GM12878 (cell line): ENCODE data around the gene CCDC27. TPM values are rescaled to one million over a fixed set of nuclear protein-coding genes. Genes with fewer than 3 reads are reported as not detected.

ENCODE experiments used
- ATAC-seq: fragments of 200-7000 bp; cut with Tn5 transposase; 3 replicates; pipeline ENCODE4 v1.9.1; 2020; ENCODE audit warnings: mild to moderate bottlenecking, moderate library complexity
- BruUV-seq: library from RNA; stranded (reverse); fragments of 400-500 nt; replicated peaks from 2 replicates; lab custom pipeline; 2021; lab: Mats Ljungman, UMichigan
- CTCF ChIA-PET: fragments of 300-600 bp; sonication (Branson Sonifier 250); formaldehyde crosslinking; extraction: SDS; loops from one replicate; lab custom pipeline; 2021; ENCODE audit warnings: inconsistent platforms; lab: Yijun Ruan, JAX
- POLR2A ChIA-PET: fragments of 350-600 bp; formaldehyde crosslinking; extraction: SDS; loops from one replicate; lab custom pipeline; 2021; ENCODE audit warnings: inconsistent platforms; lab: Charles Lee
- RAD21 ChIA-PET: fragments of 300-600 bp; sonication (Branson Sonifier 250); formaldehyde crosslinking; loops from one replicate; lab custom pipeline; 2023; ENCODE audit warnings: antibody characterized with exemption; ENCODE audit not compliant: unreplicated experiment; lab: Charles Lee
- SMC1A ChIA-PET: fragments of 300-600 bp; sonication (Branson Sonifier 250); formaldehyde crosslinking; loops from one replicate; lab custom pipeline; 2023; ENCODE audit not compliant: unreplicated experiment, uncharacterized antibody; lab: Charles Lee
- DNase-seq: peaks from one replicate; pipeline ENCODE4 v3.0.0-alpha.2; 2011; ENCODE audit warnings: low read depth, low spot score
- FAIRE-seq: peaks from 3 replicates; lab custom pipeline; 2011; peaks lifted over from hg19 to GRCh38; lab: Jason Lieb, UNC
- H2AFZ ChIP-seq: 2 replicates; pipeline ENCODE4 v1.6.0; 2011; ENCODE audit warnings: low read depth, low read length, control low read depth; ENCODE audit not compliant: control insufficient read depth
- H3K27ac ChIP-seq: 2 replicates; pipeline ENCODE4 v1.5.1; 2011; ENCODE audit warnings: control low read depth; ENCODE audit not compliant: control insufficient read depth, insufficient read depth
- H3K27me3 ChIP-seq, 2 experiments: replicated peaks in 1 of 2; 2 replicates each; pipeline versions ENCODE4 v1.6.0 to v1.6.1; 2011; ENCODE audit warnings: low read length in 1 of 2; ENCODE audit not compliant: control insufficient read depth in 2 of 2, insufficient read depth in 2 of 2
- H3K36me3 ChIP-seq, 2 experiments: 2 replicates each; pipeline ENCODE4 v1.5.1; 2011; ENCODE audit warnings: low read length in 1 of 2; ENCODE audit not compliant: control insufficient read depth in 2 of 2, insufficient read depth in 2 of 2
- H3K4me1 ChIP-seq: 2 replicates; pipeline ENCODE4 v1.6.1; 2011; ENCODE audit warnings: mild to moderate bottlenecking, low read length, moderate library complexity, mixed read lengths; ENCODE audit not compliant: control insufficient read depth, insufficient read depth
- H3K4me2 ChIP-seq: 2 replicates; pipeline ENCODE4 v1.6.0; 2011; ENCODE audit warnings: control low read depth; ENCODE audit not compliant: control insufficient read depth, insufficient read depth
- H3K4me3 ChIP-seq: fragments of 200-600 bp; sonication (generic); 2 replicates; pipeline ENCODE4 v1.5.1; 2016
- H3K79me2 ChIP-seq: 2 replicates; pipeline ENCODE4 v1.6.0; 2011; ENCODE audit warnings: low read length; ENCODE audit not compliant: control insufficient read depth, insufficient read depth
- H3K9ac ChIP-seq: 2 replicates; pipeline ENCODE4 v1.8.0; 2011; ENCODE audit warnings: low read length, control low read depth, mixed read lengths; ENCODE audit not compliant: control insufficient read depth, insufficient read depth
- H3K9me3 ChIP-seq: replicated peaks from 3 replicates; pipeline ENCODE4 v1.5.1; 2011; ENCODE audit warnings: mild to moderate bottlenecking, low read length; ENCODE audit not compliant: control insufficient read depth, insufficient read depth
- H4K20me1 ChIP-seq: 2 replicates; pipeline ENCODE4 v1.6.0; 2011; ENCODE audit not compliant: control insufficient read depth, insufficient read depth
- E2F4 ChIP-seq: IDR thresholded peaks from 2 replicates; pipeline ENCODE4 v1.6.1; 2012; ENCODE audit warnings: low read depth, low read length, improper control_type of control experiment
- GABPA ChIP-seq: IDR thresholded peaks from 2 replicates; pipeline ENCODE4 v1.6.1; 2014; ENCODE audit warnings: antibody characterized with exemption, low read depth, mild to moderate bottlenecking, inconsistent platforms
- IRF5 ChIP-seq: fragments of 450-650 bp; IDR thresholded peaks from 2 replicates; pipeline ENCODE4 v1.6.1; 2017; ENCODE audit warnings: borderline replicate concordance
- NBN ChIP-seq: fragments of 450-650 bp; IDR thresholded peaks from 2 replicates; pipeline ENCODE4 v1.6.1; 2016
- RELA ChIP-seq: fragments of 450-650 bp; IDR thresholded peaks from 2 replicates; pipeline ENCODE4 v1.8.0; 2014; ENCODE audit warnings: borderline replicate concordance; ENCODE audit not compliant: partially characterized antibody
- SREBF2 ChIP-seq: IDR thresholded peaks from 2 replicates; pipeline ENCODE4 v1.6.1; 2012; ENCODE audit warnings: mild to moderate bottlenecking, low read length
- YY1 ChIP-seq: IDR thresholded peaks from 2 replicates; pipeline ENCODE4 v1.6.1; 2011; ENCODE audit warnings: low read depth, mild to moderate bottlenecking, low read length
- WGBS: methylation state at CpG from one replicate; pipeline ENCODE4 v1.1.6; 2016; ENCODE audit warnings: low lambda C conversion rate; ENCODE audit not compliant: insufficient replicate concordance, insufficient coverage; ENCODE audit errors: missing lambda C conversion rate; 5-methylcytosine and 5-hydroxymethylcytosine counted together
- in situ Hi-C: fragments of 300-500 bp; cut with MboI; formaldehyde crosslinking; loops from 9 replicates; pipeline ENCODE4 v1.14.3; 2018; ENCODE audit warnings: mixed read lengths
- intact Hi-C: fragments of 100-400 bp; cut with micrococcal nuclease; formaldehyde crosslinking; loops from one replicate; pipeline ENCODE4 v1.14.2; 2022; ENCODE audit not compliant: unreplicated experiment
- polyA plus RNA-seq, 11 experiments: library from polyadenylated mRNA; depleted of rRNA in 4 of 11; unstranded in 6 of 11; stranded (reverse) in 5 of 11; fragments of >200 nt; fragmentation: Nextera tagmentation in 4 of 11; fragmentation: Illumina TruSeq in 1 of 11; extraction: Ambion mirVana in 4 of 11; extraction: Trizol in 1 of 11; gene quantifications; 1 replicate in 1 of 11; 2 replicates in 10 of 11; pipeline versions ENCODE4 v1.2.1 to v1.2.3, GENCODE V29; 2011 to 2016; ENCODE audit warnings: inconsistent platforms in 2 of 11, missing spikeins in 2 of 11, low read depth in 1 of 11
- total RNA-seq, 4 experiments: library from RNA; depleted of rRNA in 3 of 4; stranded (reverse); fragments of >200 nt in 3 of 4; fragmentation: Illumina TruSeq in 1 of 4; extraction: Trizol in 1 of 4; gene quantifications; 2 replicates each; pipeline versions ENCODE4 v1.2.1 to v1.2.3, GENCODE V29; 2013 to 2021

CCDC27 gene
- total and polyA plus RNA-seq, 10 of the 15 experiments (the other 5 are each of a cell fraction or from before 2014, with no cell fraction given): 0.05 TPM; not detected in 9

- ChIA-PET CTCF (no interaction called here), RAD21 (no interaction called here), POLR2A (no interaction called here), SMC1A (no interaction called here)
- no peak overlapping the region for H3K4me3 ChIP-seq
- peaks cover 2 to 3% of the 10 kb centered on the region in 2 experiments; a peak in 3 of 4 replicates for H3K36me3 ChIP-seq
- BruUV-seq: no TSS peak
- no peak overlapping the region for H3K27ac ChIP-seq
- intact Hi-C loops: no loop called here
- DNase-seq (no peak), FAIRE-seq (no peak), ATAC-seq (no peak)
- no peak overlapping the region for H3K4me2 ChIP-seq
- in situ Hi-C loops: no loop called here
- H3K9me3 ChIP-seq: no peaks in the 10 kb centered on the region
- WGBS: 89% methylated on average over 9 of the region's 9 CpGs
- no peak overlapping the region for H2AFZ ChIP-seq
- no peak overlapping the region for H3K9ac ChIP-seq
- H3K79me2 ChIP-seq: no peaks in the 10 kb centered on the region
- no peaks in the 10 kb centered on the region for H3K4me1 ChIP-seq
- no peak for TF ChIP-seq YY1
- TF ChIP-seq E2F4: no peak
- TF ChIP-seq IRF5: no peak
- no peak for TF ChIP-seq NBN
- no peak for TF ChIP-seq SREBF2
- TF ChIP-seq RELA: no peak
- no peak for TF ChIP-seq GABPA
- TF ChIP-seq, all 136 proteins: peak for 0
- Histone ChIP-seq H4K20me1 (no peaks in the 10 kb centered on the region), H3K27me3 (no peaks in the 10 kb centered on the region)
Measured at GRCh38 chr1:3740042-3740441, 12.2 kb upstream of the CCDC27 start.
